Transverse colon (tissue), 4 donors: Measurements from ENCODE around the gene SYT7.

Source experiments
- CTCF ChIP-seq, 5 experiments: fragments of 200-600 bp in 3 of 5; fragments of 450-650 bp in 2 of 5; sonication (generic) in 3 of 5; IDR thresholded peaks; 1 replicate in 2 of 5; 2 replicates in 3 of 5; pipeline ENCODE4 v1.5.1; 2016 to 2017; ENCODE audit warnings: antibody characterized with exemption in 5 of 5, inconsistent platforms in 3 of 5, mild to moderate bottlenecking in 2 of 5, moderate library complexity in 1 of 5
- POLR2A ChIP-seq: fragments of 450-650 bp; IDR thresholded peaks from one replicate; pipeline ENCODE4 v1.6.1; 2016; ENCODE audit warnings: antibody characterized with exemption, mild to moderate bottlenecking, moderate library complexity
- POLR2AphosphoS5 ChIP-seq, 3 donors: sonication (generic); formaldehyde crosslinking; IDR thresholded peaks; one replicate each; pipeline ENCODE4 v1.6.1; 2016; ENCODE audit warnings: antibody characterized with exemption in 3 of 3

- TF ChIP-seq POLR2A (no peak), CTCF (IDR thresholded peaks at IDR 0.05) (no peak), POLR2AphosphoS5 (IDR thresholded peaks at IDR 0.05) (peak; percentile 66 to 90 (median 80))
These were observed 22.1 kb upstream of the SYT7 start for GRCh38 chr11:61602775-61603569.
